ENCODE measurements around the gene CFAP119.

The CFAP119 gene

DNA sequence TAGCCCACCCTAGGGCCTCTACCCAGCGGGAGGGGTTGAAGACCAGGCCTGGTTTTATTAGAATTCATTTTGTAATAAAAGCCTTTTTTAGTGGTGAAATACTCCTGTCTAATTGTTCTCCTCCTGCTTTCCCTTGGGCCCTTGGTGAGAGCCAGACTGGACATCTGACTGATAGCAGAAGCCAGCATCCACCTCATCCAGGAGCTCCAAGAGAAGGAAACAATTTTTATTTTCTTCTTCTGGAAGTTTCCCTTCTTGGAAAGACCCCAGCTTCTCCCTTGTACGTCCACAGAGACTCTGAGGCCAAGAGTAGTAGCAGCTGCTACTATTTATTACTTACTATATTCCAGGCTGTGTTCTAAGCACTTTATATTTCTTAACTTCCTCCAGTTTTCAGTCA, 17.7 kb downstream of the CFAP119 start:
- H3K4me3 ChIP-seq (ENCODE audit: low read length): no peak overlapping the region
- peaks cover 4% of the 10 kb centered on the region for H3K36me3 ChIP-seq (ENCODE audit: control insufficient read depth, insufficient read depth, low read length)
- no peak overlapping the region for H3K4ac ChIP-seq (ENCODE audit: low read depth, low read length)
- H3K4me2 ChIP-seq (ENCODE audit: low read length): no peak overlapping the region
- H3K4me1 ChIP-seq (ENCODE audit: control insufficient read depth, low read depth, low read length): peaks cover 5% of the 10 kb centered on the region
- no peak overlapping the region for H2BK5ac ChIP-seq (ENCODE audit: low read length)
- no peaks in the 10 kb centered on the region for H3K27me3 ChIP-seq (ENCODE audit: insufficient read depth, low read length, poor library complexity)
- no peak for DNase-seq
- no peak overlapping the region for H2BK15ac ChIP-seq (replicated peaks; ENCODE audit: low read depth)
- H2BK120ac ChIP-seq (ENCODE audit: low read depth, low read length): no peak overlapping the region
- H3K18ac ChIP-seq (ENCODE audit: low read length): no peak overlapping the region
- no CpG with 5 or more reads among the region's 2 CpGs for WGBS (ENCODE audit: extremely low coverage, insufficient coverage, low lambda C conversion rate)
- H3K27ac ChIP-seq (ENCODE audit: low read depth, low read length): no peak overlapping the region
- no peak overlapping the region for H4K8ac ChIP-seq (ENCODE audit: low read depth, low read length)
- H3K79me1 ChIP-seq (ENCODE audit: low read length): peaks cover 2% of the 10 kb centered on the region
- no peak overlapping the region for H3K9ac ChIP-seq (ENCODE audit: low read length)
- H3K23ac ChIP-seq (ENCODE audit: low read length): no peak overlapping the region
- H4K5ac ChIP-seq (ENCODE audit: low read length): no peak overlapping the region
- peaks cover 3% of the 10 kb centered on the region for H3K79me2 ChIP-seq (ENCODE audit: control insufficient read depth, insufficient read depth, low read length)
- H3K56ac ChIP-seq (ENCODE audit: low read length): no peak overlapping the region
- H2AK5ac ChIP-seq (ENCODE audit: low read length): no peak overlapping the region

DNA sequence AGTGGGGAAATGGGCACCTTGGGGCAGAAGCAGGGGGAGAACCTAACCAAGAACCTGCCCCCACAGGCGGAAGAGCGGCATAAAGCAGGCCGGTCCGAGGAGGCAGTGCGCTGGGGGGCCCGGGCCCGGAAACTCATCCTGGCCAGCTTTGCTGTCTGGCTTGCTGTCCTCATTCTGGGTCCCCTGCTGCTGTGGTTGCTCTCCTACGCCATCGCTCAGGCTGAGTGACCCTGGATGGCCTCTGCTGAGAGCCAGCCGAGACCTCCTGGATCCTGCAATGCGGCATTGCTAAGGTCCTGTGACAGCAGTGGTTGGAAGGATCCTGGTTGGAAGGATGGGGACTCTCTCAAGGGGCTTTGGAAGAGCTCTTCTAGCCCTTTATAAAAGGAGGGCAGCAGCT, 18.1 kb downstream of the CFAP119 start:
- Histone ChIP-seq H3K27me3 (ENCODE audit: insufficient read depth, low read length, poor library complexity) (no peaks in the 10 kb centered on the region), H3K56ac (ENCODE audit: low read length) (no peak overlapping the region), H3K4me1 (ENCODE audit: control insufficient read depth, low read depth, low read length) (peaks cover 5% of the 10 kb centered on the region), H2BK5ac (ENCODE audit: low read length) (no peak overlapping the region), H2BK15ac (replicated peaks; ENCODE audit: low read depth) (no peak overlapping the region), H3K18ac (ENCODE audit: low read length) (no peak overlapping the region), H3K27ac (ENCODE audit: low read depth, low read length) (no peak overlapping the region), H3K4ac (ENCODE audit: low read depth, low read length) (no peak overlapping the region), H3K4me2 (ENCODE audit: low read length) (no peak overlapping the region), H4K5ac (ENCODE audit: low read length) (no peak overlapping the region), H3K23ac (ENCODE audit: low read length) (no peak overlapping the region), H3K79me1 (ENCODE audit: low read length) (peaks cover 2% of the 10 kb centered on the region), H2BK120ac (ENCODE audit: low read depth, low read length) (no peak overlapping the region), H2AK5ac (ENCODE audit: low read length) (no peak overlapping the region), H3K79me2 (ENCODE audit: control insufficient read depth, insufficient read depth, low read length) (peaks cover under 1% of the 10 kb centered on the region), H4K8ac (ENCODE audit: low read depth, low read length) (no peak overlapping the region), H3K36me3 (ENCODE audit: control insufficient read depth, insufficient read depth, low read length) (peaks cover 4% of the 10 kb centered on the region), H3K9ac (ENCODE audit: low read length) (no peak overlapping the region), H3K4me3 (ENCODE audit: low read length) (no peak overlapping the region)
- no peak for DNase-seq
- no CpG with 5 or more reads among the region's 11 CpGs for WGBS (ENCODE audit: extremely low coverage, insufficient coverage, low lambda C conversion rate)

DNA sequence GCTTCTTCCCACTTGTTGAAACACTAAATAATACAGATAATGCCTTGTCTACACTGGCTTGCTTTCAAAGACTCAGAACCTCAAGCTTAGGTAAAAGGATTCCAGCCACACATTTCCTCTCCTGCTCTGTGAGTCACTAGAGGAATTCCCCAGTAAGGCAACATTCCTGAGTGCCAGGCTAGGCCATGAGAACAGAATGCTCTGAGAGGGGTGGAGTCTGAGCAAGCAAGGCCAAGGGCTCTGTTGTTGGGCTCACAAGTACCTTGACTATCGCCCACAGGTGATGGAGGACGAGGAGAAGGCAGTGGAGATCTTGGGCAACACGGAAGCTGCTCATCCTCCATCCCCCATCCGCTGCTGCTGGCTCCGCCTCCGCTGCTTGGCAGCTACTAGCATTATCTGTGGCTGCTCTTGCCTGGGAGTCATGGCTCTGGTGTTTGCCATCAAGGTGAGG, 20.4 kb downstream of the CFAP119 start:
- Histone ChIP-seq H3K4me1 (ENCODE audit: control insufficient read depth, low read depth, low read length) (peaks cover 5% of the 10 kb centered on the region), H2AK5ac (ENCODE audit: low read length) (no peak overlapping the region), H3K27ac (ENCODE audit: low read depth, low read length) (no peak overlapping the region), H3K9ac (ENCODE audit: low read length) (no peak overlapping the region), H2BK15ac (replicated peaks; ENCODE audit: low read depth) (no peak overlapping the region), H3K79me1 (ENCODE audit: low read length) (peaks cover 2% of the 10 kb centered on the region), H3K36me3 (ENCODE audit: control insufficient read depth, insufficient read depth, low read length) (peaks cover 15% of the 10 kb centered on the region), H2BK120ac (ENCODE audit: low read depth, low read length) (no peak overlapping the region), H4K5ac (ENCODE audit: low read length) (no peak overlapping the region), H3K56ac (ENCODE audit: low read length) (no peak overlapping the region), H3K27me3 (ENCODE audit: insufficient read depth, low read length, poor library complexity) (no peaks in the 10 kb centered on the region), H2BK5ac (ENCODE audit: low read length) (no peak overlapping the region), H4K8ac (ENCODE audit: low read depth, low read length) (no peak overlapping the region), H3K4ac (ENCODE audit: low read depth, low read length) (no peak overlapping the region), H3K79me2 (ENCODE audit: control insufficient read depth, insufficient read depth, low read length) (no peaks in the 10 kb centered on the region), H3K18ac (ENCODE audit: low read length) (no peak overlapping the region), H3K23ac (ENCODE audit: low read length) (no peak overlapping the region), H3K4me2 (ENCODE audit: low read length) (no peak overlapping the region), H3K4me3 (ENCODE audit: low read length) (no peak overlapping the region)
- peak; percentile 96 for DNase-seq
- WGBS (ENCODE audit: extremely low coverage, insufficient coverage, low lambda C conversion rate): no CpG with 5 or more reads among the region's 6 CpGs

DNA sequence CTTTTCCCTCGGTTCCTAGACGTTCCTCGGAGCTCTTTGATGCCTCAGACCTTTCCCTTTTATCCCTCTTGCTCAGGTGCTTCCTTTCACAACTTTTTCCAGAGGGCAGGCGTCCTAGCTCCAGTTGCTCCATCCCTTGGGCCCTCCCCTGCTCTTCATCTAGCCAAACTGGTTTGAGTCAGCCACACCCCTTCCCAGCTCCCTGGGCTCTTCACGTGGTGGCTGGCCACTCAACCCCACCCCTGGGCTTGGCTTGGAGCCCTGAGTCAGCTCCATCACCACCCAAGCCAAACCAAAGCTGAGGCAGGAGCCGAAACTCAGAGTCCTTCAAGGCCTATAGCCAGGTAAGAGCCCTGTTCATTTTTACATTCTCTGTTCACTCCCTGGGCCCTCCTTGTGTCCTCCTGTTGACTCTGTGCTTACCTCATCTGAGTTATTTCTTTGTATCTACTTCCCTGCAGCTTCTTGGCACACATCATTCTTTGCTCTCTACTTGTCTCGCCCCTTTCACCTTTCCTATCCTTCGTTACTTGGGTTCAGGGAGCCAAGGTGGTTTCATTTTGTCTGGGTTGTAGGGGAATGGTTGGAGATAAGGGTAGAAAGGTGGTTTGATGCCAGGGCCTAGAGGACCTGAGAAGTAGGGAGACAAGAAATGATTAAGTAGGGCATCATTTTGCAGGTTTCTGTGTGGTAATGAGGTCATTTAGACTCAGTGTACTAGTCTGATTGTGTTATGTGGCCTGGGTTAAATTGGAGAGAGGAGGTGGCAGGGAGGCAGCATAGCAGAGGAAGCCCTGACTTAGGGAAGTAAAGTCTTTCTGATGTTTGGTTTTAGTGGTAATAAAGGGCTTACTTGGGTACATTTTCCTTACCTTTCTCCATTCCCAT, 21.3 kb downstream of the CFAP119 start:
- Histone ChIP-seq H3K56ac (ENCODE audit: low read length) (peak overlapping the region; percentile 53), H3K27ac (ENCODE audit: low read depth, low read length) (peak overlapping the region; percentile 21), H3K9ac (ENCODE audit: low read length) (peak overlapping the region; percentile 30), H3K23ac (ENCODE audit: low read length) (no peak overlapping the region), H4K8ac (ENCODE audit: low read depth, low read length) (no peak overlapping the region), H3K27me3 (ENCODE audit: insufficient read depth, low read length, poor library complexity) (no peaks in the 10 kb centered on the region), H3K4me3 (ENCODE audit: low read length) (no peak overlapping the region), H3K4me1 (ENCODE audit: control insufficient read depth, low read depth, low read length) (peaks cover 5% of the 10 kb centered on the region), H2BK15ac (replicated peaks; ENCODE audit: low read depth) (no peak overlapping the region), H2AK5ac (ENCODE audit: low read length) (no peak overlapping the region), H3K79me2 (ENCODE audit: control insufficient read depth, insufficient read depth, low read length) (no peaks in the 10 kb centered on the region), H3K4me2 (ENCODE audit: low read length) (no peak overlapping the region), H3K79me1 (ENCODE audit: low read length) (peaks cover 2% of the 10 kb centered on the region), H3K4ac (ENCODE audit: low read depth, low read length) (no peak overlapping the region), H2BK120ac (ENCODE audit: low read depth, low read length) (no peak overlapping the region), H4K5ac (ENCODE audit: low read length) (no peak overlapping the region), H2BK5ac (ENCODE audit: low read length) (no peak overlapping the region), H3K36me3 (ENCODE audit: control insufficient read depth, insufficient read depth, low read length) (peaks cover 21% of the 10 kb centered on the region), H3K18ac (ENCODE audit: low read length) (no peak overlapping the region)
- DNase-seq: peak; percentile 90
- WGBS (ENCODE audit: extremely low coverage, insufficient coverage, low lambda C conversion rate): no CpG with 5 or more reads among the region's 8 CpGs

DNA sequence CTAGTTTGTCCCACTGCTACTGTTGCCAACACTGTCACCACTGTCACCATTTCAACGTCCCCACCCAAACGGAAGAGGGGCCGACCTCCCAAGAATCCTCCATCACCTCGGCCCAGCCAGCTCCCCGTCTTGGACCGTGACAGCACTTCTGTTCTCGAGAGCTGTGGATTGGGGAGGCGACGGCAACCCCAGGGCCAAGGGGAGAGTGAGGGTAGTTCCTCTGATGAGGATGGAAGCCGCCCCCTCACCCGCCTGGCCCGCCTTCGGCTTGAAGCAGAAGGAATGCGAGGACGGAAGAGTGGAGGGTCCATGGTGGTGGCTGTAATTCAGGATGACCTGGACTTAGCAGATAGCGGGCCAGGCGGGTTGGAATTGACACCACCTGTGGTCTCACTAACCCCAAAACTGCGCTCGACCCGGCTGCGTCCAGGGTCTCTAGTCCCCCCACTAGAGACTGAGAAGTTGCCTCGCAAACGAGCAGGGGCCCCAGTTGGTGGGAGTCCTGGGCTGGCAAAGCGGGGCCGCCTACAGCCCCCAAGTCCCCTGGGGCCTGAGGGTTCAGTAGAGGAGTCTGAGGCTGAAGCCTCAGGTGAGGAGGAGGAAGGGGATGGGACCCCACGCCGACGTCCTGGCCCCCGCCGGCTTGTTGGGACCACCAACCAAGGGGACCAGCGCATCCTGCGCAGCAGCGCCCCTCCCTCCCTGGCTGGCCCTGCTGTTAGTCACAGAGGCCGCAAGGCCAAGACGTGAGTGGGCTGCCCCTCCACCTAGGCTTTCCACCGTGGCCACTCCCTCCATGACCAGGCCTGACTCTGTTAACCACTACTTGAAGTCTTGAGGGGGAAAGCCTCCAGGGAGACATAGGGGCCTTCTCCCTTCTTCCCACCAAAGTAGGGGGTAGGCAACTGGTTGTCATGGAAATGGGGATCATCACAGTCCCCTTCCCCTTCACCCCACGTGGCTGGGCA, 22.6 kb downstream of the CFAP119 start:
- H3K4me1 ChIP-seq (ENCODE audit: control insufficient read depth, low read depth, low read length): peaks cover 5% of the 10 kb centered on the region

More for the DNA sequence above, 22.6 kb downstream of the CFAP119 start:
- peaks cover 22% of the 10 kb centered on the region for H3K36me3 ChIP-seq (ENCODE audit: control insufficient read depth, insufficient read depth, low read length)
- peaks cover 2% of the 10 kb centered on the region for H3K79me1 ChIP-seq (ENCODE audit: low read length)
- no peak overlapping the region for H2BK120ac ChIP-seq (ENCODE audit: low read depth, low read length)
- no peak overlapping the region for H3K18ac ChIP-seq (ENCODE audit: low read length)
- no peak overlapping the region for H3K4ac ChIP-seq (ENCODE audit: low read depth, low read length)
- no peak overlapping the region for H3K56ac ChIP-seq (ENCODE audit: low read length)
- no CpG with 5 or more reads among the region's 37 CpGs for WGBS (ENCODE audit: extremely low coverage, insufficient coverage, low lambda C conversion rate)
- no peak overlapping the region for H2BK15ac ChIP-seq (replicated peaks; ENCODE audit: low read depth)
- H3K9ac ChIP-seq (ENCODE audit: low read length): no peak overlapping the region
- H3K23ac ChIP-seq (ENCODE audit: low read length): no peak overlapping the region
- H3K79me2 ChIP-seq (ENCODE audit: control insufficient read depth, insufficient read depth, low read length): no peaks in the 10 kb centered on the region
- H4K5ac ChIP-seq (ENCODE audit: low read length): no peak overlapping the region
- no peak overlapping the region for H3K27ac ChIP-seq (ENCODE audit: low read depth, low read length)
- no peak overlapping the region for H3K4me2 ChIP-seq (ENCODE audit: low read length)
- H2AK5ac ChIP-seq (ENCODE audit: low read length): no peak overlapping the region
- H2BK5ac ChIP-seq (ENCODE audit: low read length): no peak overlapping the region
- DNase-seq: no peak
- H3K27me3 ChIP-seq (ENCODE audit: insufficient read depth, low read length, poor library complexity): no peaks in the 10 kb centered on the region
- H4K8ac ChIP-seq (ENCODE audit: low read depth, low read length): no peak overlapping the region
- no peak overlapping the region for H3K4me3 ChIP-seq (ENCODE audit: low read length)
